Neural cell (in vitro differentiated cells): ENCODE measurements around the gene VAV3.

ENCODE experiments used
- CTCF ChIP-seq: fragments of 450-650 bp; IDR thresholded peaks from 2 replicates; pipeline ENCODE4 v1.5.1; 2014; ENCODE audit warnings: antibody characterized with exemption, mild to moderate bottlenecking, moderate library complexity; ENCODE audit not compliant: poor library complexity, severe bottlenecking
- EP300 ChIP-seq: fragments of 450-650 bp; conservative IDR thresholded peaks from 2 replicates; pipeline ENCODE4 v1.6.1; 2014; ENCODE audit warnings: antibody characterized with exemption, mild to moderate bottlenecking, moderate library complexity; ENCODE audit not compliant: poor library complexity, severe bottlenecking
- EZH2 ChIP-seq: fragments of 200-600, 300-800 bp; shearing (Covaris generic), sonication (generic); IDR thresholded peaks from 2 replicates; pipeline ENCODE4 v1.6.1; 2014; ENCODE audit warnings: antibody characterized with exemption, low read length, borderline replicate concordance, mild to moderate bottlenecking; ENCODE audit not compliant: insufficient read depth, poor library complexity, severe bottlenecking
- POLR2AphosphoS5 ChIP-seq: IDR thresholded peaks from 2 replicates; pipeline ENCODE4 v1.6.1; 2012
- TAF1 ChIP-seq: IDR thresholded peaks from 2 replicates; pipeline ENCODE4 v1.6.1; 2012; ENCODE audit warnings: low read depth
- TF ChIP-seq, protein P1 (sequence below): IDR thresholded peaks from 2 replicates; pipeline ENCODE4 v1.6.1; 2012; ENCODE audit warnings: borderline replicate concordance

- TF ChIP-seq POLR2AphosphoS5 = no peak
- TF ChIP-seq CTCF = no peak
- no peak for TF ChIP-seq EZH2
- TF ChIP-seq TAF1 = no peak
- no peak for TF ChIP-seq EP300
- TF ChIP-seq, protein P1, sequence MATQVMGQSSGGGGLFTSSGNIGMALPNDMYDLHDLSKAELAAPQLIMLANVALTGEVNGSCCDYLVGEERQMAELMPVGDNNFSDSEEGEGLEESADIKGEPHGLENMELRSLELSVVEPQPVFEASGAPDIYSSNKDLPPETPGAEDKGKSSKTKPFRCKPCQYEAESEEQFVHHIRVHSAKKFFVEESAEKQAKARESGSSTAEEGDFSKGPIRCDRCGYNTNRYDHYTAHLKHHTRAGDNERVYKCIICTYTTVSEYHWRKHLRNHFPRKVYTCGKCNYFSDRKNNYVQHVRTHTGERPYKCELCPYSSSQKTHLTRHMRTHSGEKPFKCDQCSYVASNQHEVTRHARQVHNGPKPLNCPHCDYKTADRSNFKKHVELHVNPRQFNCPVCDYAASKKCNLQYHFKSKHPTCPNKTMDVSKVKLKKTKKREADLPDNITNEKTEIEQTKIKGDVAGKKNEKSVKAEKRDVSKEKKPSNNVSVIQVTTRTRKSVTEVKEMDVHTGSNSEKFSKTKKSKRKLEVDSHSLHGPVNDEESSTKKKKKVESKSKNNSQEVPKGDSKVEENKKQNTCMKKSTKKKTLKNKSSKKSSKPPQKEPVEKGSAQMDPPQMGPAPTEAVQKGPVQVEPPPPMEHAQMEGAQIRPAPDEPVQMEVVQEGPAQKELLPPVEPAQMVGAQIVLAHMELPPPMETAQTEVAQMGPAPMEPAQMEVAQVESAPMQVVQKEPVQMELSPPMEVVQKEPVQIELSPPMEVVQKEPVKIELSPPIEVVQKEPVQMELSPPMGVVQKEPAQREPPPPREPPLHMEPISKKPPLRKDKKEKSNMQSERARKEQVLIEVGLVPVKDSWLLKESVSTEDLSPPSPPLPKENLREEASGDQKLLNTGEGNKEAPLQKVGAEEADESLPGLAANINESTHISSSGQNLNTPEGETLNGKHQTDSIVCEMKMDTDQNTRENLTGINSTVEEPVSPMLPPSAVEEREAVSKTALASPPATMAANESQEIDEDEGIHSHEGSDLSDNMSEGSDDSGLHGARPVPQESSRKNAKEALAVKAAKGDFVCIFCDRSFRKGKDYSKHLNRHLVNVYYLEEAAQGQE = no peak
These were observed 187.9 kb downstream of the VAV3 start for GRCh38 chr1:107776900-107777663.
